Right lobe of liver (tissue), 4 donors: ENCODE data around the gene GRIN3A.

ENCODE experiments used
- POLR2A ChIP-seq: fragments of 450-650 bp; IDR thresholded peaks from one replicate; pipeline ENCODE4 v1.6.1; 2017; ENCODE audit warnings: antibody characterized with exemption, mild to moderate bottlenecking
- TF ChIP-seq, protein P1 (sequence below), 4 donors: fragments of 200-600 bp in 3 of 4; fragments of 450-650 bp in 1 of 4; IDR thresholded peaks; one replicate each; pipeline versions ENCODE4 v1.5.1 to v1.8.0; 2016 to 2022; ENCODE audit warnings: antibody characterized with exemption in 4 of 4, mild to moderate bottlenecking in 2 of 4
- donor health status: DM: no; HTN: no; CAD: no.
- donor health status: DM: no; HTN: no; CAD: no.
- donor health status: DM: no; HTN: yes; CAD: no.

DNA sequence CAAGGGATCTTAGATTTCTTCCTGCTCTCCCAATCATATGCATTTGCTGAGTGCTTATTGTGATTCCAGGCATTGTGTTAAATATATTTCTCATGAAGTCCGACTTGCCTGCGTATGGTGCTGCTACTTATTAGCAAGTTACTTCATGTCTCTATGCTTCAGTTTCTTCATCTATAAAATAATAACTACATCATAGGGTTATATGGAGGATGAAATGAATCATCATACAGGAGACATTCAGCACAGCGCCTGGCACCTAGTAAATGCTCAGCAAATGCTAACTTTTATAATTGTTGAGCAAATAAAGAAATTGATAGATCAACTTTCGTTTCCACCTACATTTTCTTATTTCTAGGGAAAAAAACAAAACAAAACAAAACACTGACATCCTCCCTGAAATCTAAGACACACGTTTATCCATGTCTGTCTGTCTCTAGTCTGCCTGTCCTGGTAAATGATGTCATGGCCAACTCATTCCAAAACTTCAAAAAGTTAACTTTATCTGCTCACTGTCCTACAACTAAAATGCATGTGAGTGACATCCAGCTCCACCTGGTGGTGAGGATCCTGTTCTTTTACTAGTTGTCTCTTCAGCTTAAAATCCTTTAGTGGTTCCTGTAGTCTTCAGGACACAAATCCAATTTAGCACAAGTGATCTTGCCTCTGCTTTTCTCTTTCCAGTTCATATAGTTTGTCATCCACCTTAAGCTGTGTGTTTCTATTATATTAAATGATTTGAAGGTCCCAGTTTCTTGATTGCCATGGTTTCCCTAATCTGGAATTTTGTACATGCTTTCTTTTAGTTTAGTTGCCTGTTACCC lies 171.3 kb downstream of the GRIN3A start:
- TF ChIP-seq, protein P1, sequence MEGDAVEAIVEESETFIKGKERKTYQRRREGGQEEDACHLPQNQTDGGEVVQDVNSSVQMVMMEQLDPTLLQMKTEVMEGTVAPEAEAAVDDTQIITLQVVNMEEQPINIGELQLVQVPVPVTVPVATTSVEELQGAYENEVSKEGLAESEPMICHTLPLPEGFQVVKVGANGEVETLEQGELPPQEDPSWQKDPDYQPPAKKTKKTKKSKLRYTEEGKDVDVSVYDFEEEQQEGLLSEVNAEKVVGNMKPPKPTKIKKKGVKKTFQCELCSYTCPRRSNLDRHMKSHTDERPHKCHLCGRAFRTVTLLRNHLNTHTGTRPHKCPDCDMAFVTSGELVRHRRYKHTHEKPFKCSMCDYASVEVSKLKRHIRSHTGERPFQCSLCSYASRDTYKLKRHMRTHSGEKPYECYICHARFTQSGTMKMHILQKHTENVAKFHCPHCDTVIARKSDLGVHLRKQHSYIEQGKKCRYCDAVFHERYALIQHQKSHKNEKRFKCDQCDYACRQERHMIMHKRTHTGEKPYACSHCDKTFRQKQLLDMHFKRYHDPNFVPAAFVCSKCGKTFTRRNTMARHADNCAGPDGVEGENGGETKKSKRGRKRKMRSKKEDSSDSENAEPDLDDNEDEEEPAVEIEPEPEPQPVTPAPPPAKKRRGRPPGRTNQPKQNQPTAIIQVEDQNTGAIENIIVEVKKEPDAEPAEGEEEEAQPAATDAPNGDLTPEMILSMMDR (IDR thresholded peaks at IDR 0.05): peak; percentile 34 to 52 (median 48)
- no peak for TF ChIP-seq POLR2A
